ENCODE results near the gene CHAC1.

CHAC1 gene

GRCh38 chr15:40952901-40953712 is at the start of gene CHAC1:
Gene CHAC1 (plus strand): TSS chr15:40953471. CDS start chr15:40953584, 113 bp downstream.
- DNase-seq = peak; percentile 96 to 97

GRCh38 chr15:40904552-40905201 is 48.6 kb upstream of the CHAC1 start:
- no peak for DNase-seq

- peak; percentile 85 to 88 for DNase-seq
Observed at GRCh38 chr15:40906091-40906990, 46.9 kb upstream of the CHAC1 start.

- peak; percentile 56 to 59 for DNase-seq
Observed at GRCh38 chr15:40906991-40907802, 46.1 kb upstream of the CHAC1 start.

GRCh38 chr15:40908095-40908494 is 45.2 kb upstream of the CHAC1 start:
- no peak for DNase-seq

- no peak for DNase-seq
Observed at GRCh38 chr15:40909662-40910630, 43.3 kb upstream of the CHAC1 start.

- DNase-seq = no peak
Observed at GRCh38 chr15:40911141-40911540, 42.1 kb upstream of the CHAC1 start.

GRCh38 chr15:40911693-40912092 is 41.6 kb upstream of the CHAC1 start:
- DNase-seq = no peak

- no peak for DNase-seq
Observed at GRCh38 chr15:40912478-40912877, 40.8 kb upstream of the CHAC1 start.

GRCh38 chr15:40914013-40914412 is 39.3 kb upstream of the CHAC1 start:
- no peak for DNase-seq

- no peak for DNase-seq
Observed at GRCh38 chr15:40914486-40914885, 38.8 kb upstream of the CHAC1 start.

GRCh38 chr15:40915116-40915661 is 38.1 kb upstream of the CHAC1 start:
- no peak for DNase-seq

- DNase-seq = no peak
Observed at GRCh38 chr15:40915679-40916078, 37.6 kb upstream of the CHAC1 start.

GRCh38 chr15:40917585-40917984 is 35.7 kb upstream of the CHAC1 start:
- no peak for DNase-seq

GRCh38 chr15:40918146-40918798 is 35.0 kb upstream of the CHAC1 start:
- no peak for DNase-seq

GRCh38 chr15:40918799-40919392 is 34.4 kb upstream of the CHAC1 start:
- DNase-seq = no peak

- DNase-seq = no peak
Observed at GRCh38 chr15:40921949-40922607, 31.2 kb upstream of the CHAC1 start.

- DNase-seq = no peak
Observed at GRCh38 chr15:40922608-40923005, 30.7 kb upstream of the CHAC1 start.

GRCh38 chr15:40923551-40923950 is 29.7 kb upstream of the CHAC1 start:
- no peak for DNase-seq
